NCI-H1436 treated with DMSO at 0.1 percent for 48 hours (cell line): Measurements from ENCODE around the gene PRRG1.
"Not testable (repeated sequence)": the region's sequence is repeated elsewhere in the genome, so short reads cannot be mapped to it uniquely, and the experiment has no call there.

Experiments
- DNase-seq: peaks from one replicate; lab custom pipeline; 2025; lab: John Stamatoyannopoulos, UW

PRRG1 gene

DNA sequence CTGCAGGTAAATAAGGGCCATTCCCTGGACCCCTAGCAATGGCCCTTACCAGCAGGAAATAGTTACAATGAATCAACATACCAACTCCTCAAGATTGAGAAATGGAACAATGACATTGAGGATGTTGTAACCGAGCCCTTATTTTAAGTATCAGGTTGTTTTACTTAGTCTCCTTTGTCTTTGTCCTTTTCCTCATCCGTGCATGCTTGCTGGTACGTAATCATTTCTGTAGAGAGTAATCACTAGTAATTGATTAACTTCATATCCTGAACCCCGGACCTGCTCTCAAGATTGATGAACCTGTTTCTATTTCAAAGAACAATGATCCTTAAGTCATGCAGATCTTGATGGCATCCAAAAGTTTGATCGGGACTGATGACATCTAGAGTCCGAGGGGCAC lies 123.7 kb downstream of the PRRG1 start:
- no peak for DNase-seq

DNA sequence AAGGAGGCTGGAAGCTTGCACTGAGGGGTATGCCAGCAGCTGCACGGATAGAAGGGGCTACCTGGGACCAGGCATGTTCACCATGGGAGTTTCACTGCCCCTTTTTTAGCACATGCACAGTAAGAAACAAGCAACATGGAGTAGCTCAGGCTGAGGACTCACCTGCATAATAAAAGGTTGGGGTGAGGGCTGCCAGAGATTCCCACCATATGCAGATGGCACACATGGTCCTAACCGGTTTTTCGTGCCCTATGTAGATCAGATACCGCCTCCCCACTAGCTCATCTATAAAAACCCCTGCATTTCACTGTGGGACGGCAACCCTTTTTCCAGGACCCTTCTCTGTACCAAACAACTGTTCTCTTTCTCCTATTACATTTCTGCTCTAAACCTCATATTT lies 125.3 kb downstream of the PRRG1 start:
- no peak for DNase-seq

DNA sequence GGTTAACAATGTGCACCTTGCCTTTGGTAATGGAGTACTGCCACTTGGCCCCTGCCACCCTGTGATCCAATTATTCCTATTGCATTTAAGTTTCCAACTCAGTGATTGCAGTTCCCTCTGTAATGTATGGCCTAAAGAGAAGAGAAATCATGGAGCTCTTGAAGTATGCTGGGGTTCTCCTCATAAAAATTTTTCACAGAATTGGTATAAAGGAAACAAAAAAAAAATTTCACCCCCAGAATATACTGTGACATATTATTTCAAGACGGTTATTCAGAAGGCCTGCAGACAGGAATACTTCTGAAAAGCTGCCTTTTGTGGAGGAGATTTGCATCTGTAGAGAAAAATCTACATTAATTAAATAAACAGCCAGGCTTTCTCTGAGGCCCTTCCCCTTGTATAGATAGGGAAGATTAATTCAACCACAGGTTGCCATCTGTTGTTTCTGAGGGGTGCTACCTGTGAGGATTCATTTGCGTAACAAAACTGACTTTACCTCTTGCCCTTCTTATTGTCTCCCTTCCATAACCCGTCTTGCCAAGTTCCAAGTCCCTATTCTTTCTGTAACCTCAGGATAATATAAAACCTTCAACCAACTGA lies 127.5 kb downstream of the PRRG1 start:
- no peak for DNase-seq

DNA sequence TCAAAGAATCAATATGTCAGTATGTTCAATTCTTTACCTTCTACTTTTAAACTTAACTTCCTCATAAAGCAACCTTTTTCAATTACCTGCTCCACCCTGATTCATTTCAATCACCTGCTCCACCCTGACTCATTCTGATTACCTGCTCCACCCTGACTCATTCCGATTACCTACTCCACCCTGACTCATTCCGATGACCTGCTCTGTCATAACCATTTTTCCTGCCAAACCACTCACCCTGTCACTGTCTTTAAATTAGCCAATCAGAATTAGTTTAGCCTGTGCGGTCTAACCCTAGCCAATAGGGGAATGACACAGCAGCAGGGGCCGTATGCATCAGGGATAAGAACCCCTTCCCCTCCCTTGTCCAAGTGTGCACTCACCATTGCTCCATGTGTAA lies 135.2 kb downstream of the PRRG1 start:
- not testable (repeated sequence) for DNase-seq

DNA sequence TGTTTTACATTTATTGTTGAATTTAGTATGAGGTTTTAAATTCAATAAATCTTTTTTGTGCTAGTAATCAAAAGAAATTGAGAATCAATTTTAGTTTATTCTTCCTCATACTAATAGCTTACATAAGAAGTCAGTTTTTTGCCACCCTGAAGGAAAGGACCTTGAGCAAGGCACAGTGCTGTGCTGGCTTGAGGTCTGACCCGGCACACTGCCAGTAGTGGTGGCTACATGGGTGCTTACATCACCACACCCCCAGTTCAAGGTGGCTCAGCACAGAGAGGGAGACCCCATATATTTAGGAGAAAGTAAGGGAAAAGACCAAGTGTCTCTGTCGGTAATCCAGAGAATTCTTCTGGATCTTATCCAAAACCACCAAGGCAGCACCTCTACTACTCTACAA lies 136.3 kb downstream of the PRRG1 start:
- no peak for DNase-seq

DNA sequence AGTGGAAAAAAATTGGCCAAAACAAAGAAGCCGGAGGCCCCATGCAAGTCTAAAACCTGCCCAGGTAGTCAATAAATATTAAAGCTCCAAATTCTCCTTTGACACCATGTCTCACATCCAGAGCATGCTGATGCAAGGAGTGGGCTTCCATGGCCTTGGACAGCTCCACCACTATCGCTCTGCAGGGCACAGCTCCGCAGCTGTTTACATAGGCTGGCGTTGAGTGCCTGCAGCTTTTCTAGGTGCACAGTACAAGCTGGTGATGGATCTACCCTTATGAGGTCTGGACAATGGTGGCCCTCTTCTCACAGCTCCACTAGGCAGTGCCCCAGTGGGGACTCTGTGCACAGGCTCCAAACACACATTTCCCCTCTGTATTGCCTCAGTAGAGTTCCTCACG lies 138.1 kb downstream of the PRRG1 start:
- DNase-seq, result no peak

DNA sequence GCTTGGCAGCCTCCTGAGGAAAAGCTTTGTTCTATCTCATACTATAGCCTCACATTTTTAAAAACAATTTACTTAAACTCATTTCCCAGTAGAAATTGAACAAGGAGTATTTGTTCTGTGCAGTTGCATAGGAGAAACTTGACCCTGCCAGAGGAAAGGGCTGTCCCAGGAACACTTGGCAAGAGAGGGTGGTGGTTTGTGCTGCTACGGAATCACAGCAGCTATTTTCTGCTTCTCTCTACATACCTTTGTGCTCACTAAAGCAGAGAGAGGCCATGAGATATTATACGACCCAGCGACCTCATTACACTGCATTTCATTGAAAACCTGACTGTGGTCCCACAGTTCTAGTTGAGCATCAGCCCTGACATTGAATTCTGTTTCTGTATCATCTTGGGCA lies 139.2 kb downstream of the PRRG1 start:
- DNase-seq, result no peak

DNA sequence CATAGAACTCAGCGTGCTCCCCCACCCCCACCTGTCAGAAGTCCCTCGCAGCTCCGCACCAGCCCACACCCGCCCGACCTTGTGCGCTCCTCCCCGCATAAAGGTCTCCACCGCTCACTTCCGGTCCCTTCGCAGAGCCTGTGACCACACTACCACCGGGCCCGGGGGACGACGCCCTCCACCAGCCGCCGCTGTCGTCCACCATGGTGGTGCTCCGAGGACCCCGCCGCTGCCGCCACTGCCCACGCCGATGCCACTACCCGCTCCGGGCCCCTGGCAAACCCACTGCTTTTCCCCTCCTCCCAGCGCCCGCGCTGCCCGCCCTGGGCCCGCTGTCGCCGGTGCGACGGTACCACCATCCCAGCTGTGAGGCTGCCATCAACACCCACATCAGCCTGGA lies 142.5 kb downstream of the PRRG1 start:
- no peak for DNase-seq

DNA sequence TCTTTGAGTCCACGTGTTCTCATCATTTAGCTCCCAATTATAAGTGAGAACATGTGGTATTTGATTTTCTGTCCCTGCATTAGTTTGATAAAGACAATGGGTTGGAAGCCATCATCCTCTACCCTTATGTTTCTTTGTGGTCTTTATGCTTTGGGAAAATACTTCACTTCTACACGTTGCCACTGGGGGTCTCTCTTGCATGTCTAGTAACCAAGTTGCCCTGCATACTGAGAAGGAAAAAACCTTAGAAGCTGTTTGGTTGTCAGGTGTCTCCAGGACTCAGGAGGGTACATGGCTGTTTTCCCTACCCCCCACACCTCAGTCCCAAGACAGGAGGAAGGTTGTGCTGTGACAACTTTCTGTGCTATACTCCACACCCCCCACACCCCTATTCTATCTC lies 146.6 kb downstream of the PRRG1 start:
- DNase-seq, result not testable (repeated sequence)

DNA sequence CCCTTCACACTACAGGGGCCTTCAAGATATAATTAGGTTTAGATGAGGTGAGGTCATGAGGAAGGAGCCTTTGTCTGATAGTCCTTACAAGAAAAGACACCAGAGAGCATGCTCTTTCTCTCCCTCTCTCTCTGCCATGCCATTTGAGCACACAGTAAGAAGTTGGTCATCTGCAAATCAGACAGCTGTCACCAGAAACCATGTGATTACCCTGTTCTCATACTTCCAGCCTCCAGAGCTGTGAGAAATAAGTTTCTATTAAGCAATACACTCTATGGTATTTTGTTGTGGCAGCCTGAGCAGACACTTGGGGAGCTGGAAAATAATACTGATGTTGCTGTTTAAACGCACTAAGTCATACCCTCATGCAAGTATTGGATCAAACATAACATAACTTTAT lies 148.0 kb downstream of the PRRG1 start:
- not testable (repeated sequence) for DNase-seq

DNA sequence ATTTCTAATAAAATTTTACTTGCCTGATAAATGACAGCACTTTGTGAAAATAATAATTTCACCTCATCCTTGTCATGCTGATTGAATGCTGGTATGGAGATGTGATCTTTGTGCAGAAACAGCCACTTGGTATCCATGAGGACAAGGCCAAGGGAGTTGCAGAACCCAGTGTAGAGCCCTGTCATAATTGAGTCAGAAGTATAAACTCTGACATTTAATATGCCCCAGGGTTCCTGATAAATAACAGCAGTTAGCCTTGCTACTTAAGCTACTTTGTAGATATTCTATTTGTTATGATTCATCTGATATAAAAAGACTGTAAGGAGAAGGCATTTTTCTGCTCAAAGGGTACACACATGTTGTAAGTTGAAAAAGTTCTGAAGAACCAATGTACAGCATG lies 149.2 kb downstream of the PRRG1 start:
- DNase-seq, result not testable (repeated sequence)

DNA sequence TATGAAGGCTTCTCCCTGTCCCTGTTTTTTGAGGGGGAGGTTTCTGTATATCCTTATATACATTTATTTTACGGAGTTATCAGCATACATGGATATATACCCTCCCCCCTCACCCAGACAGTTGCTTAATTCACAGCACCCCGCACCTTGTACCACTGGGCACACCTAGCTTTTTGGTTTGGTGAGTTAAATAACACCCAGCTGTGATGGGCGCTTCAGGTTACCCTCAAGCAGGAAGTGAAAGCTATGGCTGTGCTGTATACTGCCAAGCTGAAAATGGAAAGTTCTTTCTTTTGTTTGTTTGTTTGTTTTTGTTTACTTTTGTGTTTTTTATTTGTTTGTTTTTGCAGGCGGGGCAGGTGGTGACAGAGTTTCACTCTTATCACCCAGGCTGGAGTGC lies 150.5 kb downstream of the PRRG1 start:
- not testable (repeated sequence) for DNase-seq

DNA sequence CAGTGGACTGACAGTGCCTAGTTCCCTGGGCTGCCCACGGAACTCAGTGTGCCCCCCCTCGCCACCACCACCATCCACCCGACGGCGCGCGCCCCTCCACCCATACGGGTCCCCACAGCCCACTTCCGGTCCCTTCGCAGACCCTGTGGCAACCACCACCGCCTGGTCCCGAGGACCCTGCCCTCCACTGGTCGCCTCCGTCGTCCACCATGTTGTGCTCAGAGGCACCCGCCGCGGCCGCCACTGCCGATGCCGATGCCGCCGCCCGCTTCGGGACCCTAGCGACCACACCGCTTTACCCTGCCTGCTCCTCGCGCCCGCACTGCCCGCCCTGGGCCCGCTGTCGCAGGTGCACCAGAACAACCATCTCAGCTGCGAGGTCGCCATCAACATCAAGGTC lies 155.8 kb downstream of the PRRG1 start:
- DNase-seq, result no peak
